H1 (cell line): ENCODE results near the gene EIF4A3.

Experiments
- BRCA1 ChIP-seq: IDR thresholded peaks from 2 replicates; pipeline ENCODE4 v1.6.1; 2012; ENCODE audit warnings: low read depth, low read length, improper control_type of control experiment
- CEBPB ChIP-seq: IDR thresholded peaks from 2 replicates; pipeline ENCODE4 v1.6.1; 2012; ENCODE audit warnings: low read depth, low read length
- CTCF ChIP-seq, 3 experiments: IDR thresholded peaks; 1 replicate in 2 of 3; 2 replicates in 1 of 3; pipeline versions ENCODE4 v1.5.1 to v1.6.1; 2011; ENCODE audit warnings: low read length in 3 of 3, mild to moderate bottlenecking in 3 of 3, inconsistent platforms in 2 of 3, low read depth in 1 of 3, moderate library complexity in 1 of 3; ENCODE audit not compliant: insufficient read depth in 1 of 3; ENCODE audit errors: control extremely low read depth in 1 of 3
- EP300 ChIP-seq, 2 experiments: IDR thresholded peaks; 1 replicate in 1 of 2; 2 replicates in 1 of 2; pipeline ENCODE4 v1.6.1; 2011 to 2012; ENCODE audit warnings: low read depth in 2 of 2, low read length in 2 of 2, mild to moderate bottlenecking in 2 of 2, borderline replicate concordance in 1 of 2, inconsistent platforms in 1 of 2, moderate library complexity in 1 of 2
- EZH2 ChIP-seq: fragments of 200-600 bp; sonication (generic); IDR thresholded peaks from 2 replicates; pipeline ENCODE4 v1.7.1; 2012; ENCODE audit warnings: low read depth, mild to moderate bottlenecking, moderate library complexity, low read length, inconsistent platforms; ENCODE audit not compliant: severe bottlenecking
- POLR2A ChIP-seq, 2 experiments: IDR thresholded peaks; 1 replicate in 1 of 2; 2 replicates in 1 of 2; pipeline ENCODE4 v1.6.1; 2011; ENCODE audit warnings: low read depth in 2 of 2, low read length in 2 of 2, mild to moderate bottlenecking in 2 of 2; ENCODE audit errors: control extremely low read depth in 1 of 2
- POLR2AphosphoS5 ChIP-seq: IDR thresholded peaks from 2 replicates; pipeline ENCODE4 v1.6.1; 2011; ENCODE audit warnings: low read depth, low read length
- RAD21 ChIP-seq, 2 experiments: IDR thresholded peaks in 1 of 2; conservative IDR thresholded peaks in 1 of 2; 2 replicates each; pipeline ENCODE4 v1.6.1; 2011; ENCODE audit warnings: low read depth in 2 of 2, low read length in 2 of 2, improper control_type of control experiment in 1 of 2, inconsistent platforms in 1 of 2, mild to moderate bottlenecking in 1 of 2, moderate library complexity in 1 of 2
- TAF7 ChIP-seq: optimal IDR thresholded peaks from 2 replicates; pipeline ENCODE3; 2011; ENCODE audit warnings: low read depth, mild to moderate bottlenecking, inconsistent platforms, low read length, moderate library complexity, borderline replicate concordance
- YY1 ChIP-seq: IDR thresholded peaks from 2 replicates; pipeline ENCODE4 v1.6.1; 2011; ENCODE audit warnings: low read depth, mild to moderate bottlenecking, low read length

GRCh38 chr17:80166446-80166845, 19.5 kb upstream of the EIF4A3 start:
- TF ChIP-seq CTCF (IDR thresholded peaks at IDR 0.05; ENCODE audit: control extremely low read depth in 1 of 3, insufficient read depth in 1 of 3, low read depth in 1 of 3, low read length in 3 of 3), result no peak
- TF ChIP-seq EP300 (IDR thresholded peaks at IDR 0.05; ENCODE audit: borderline replicate concordance in 1 of 2, low read depth in 2 of 2, low read length in 2 of 2), result no peak
- no peak for TF ChIP-seq EZH2
- no peak for TF ChIP-seq POLR2A (IDR thresholded peaks at IDR 0.05; ENCODE audit: control extremely low read depth in 1 of 2, low read depth in 2 of 2, low read length in 2 of 2)
- TF ChIP-seq CEBPB, result no peak
- no peak for TF ChIP-seq YY1
- no peak for TF ChIP-seq POLR2AphosphoS5
- TF ChIP-seq TAF7, result no peak
- no peak for TF ChIP-seq BRCA1
- TF ChIP-seq RAD21 (IDR thresholded peaks at IDR 0.05 in 1 of 2, conservative IDR thresholded peaks at IDR 0.05 in 1 of 2; ENCODE audit: low read depth in 2 of 2, low read length in 2 of 2), result no peak
